NCI-H2081 (cell line): ENCODE measurements around the gene GANC.

Source experiments
- DNase-seq, 2 experiments: peaks; one replicate each; lab custom pipeline; 2025; lab: John Stamatoyannopoulos, UW

GANC gene

GRCh38 chr15:42348083-42348482, 75.1 kb downstream of the GANC start:
- no peak for DNase-seq

- DNase-seq, result no peak
Observed at GRCh38 chr15:42349186-42349585, 76.2 kb downstream of the GANC start.

- DNase-seq, result no peak
Observed at GRCh38 chr15:42352401-42352800, 79.4 kb downstream of the GANC start.

- no peak for DNase-seq
Observed at GRCh38 chr15:42353061-42353460, 80.1 kb downstream of the GANC start.

DNA sequence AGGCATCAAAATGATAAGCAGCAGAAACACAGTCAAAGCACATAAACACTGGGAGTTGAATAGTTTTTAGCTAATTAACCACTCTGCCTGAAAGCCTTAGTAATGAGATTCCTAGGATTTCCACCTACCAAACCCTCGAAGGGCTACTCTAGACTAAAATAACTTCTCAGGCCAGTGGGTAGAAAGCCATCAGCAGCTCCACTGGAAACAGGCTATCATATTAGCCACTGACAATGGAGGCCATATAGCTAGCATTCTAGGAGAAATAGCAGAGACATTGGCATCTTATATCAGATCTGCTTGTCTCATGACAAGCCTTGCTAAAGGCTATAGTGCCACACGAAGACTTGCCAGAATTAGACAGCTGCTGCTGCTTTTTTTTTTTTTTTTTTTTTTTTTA, 81.8 kb downstream of the GANC start:
- DNase-seq, result no peak

DNA sequence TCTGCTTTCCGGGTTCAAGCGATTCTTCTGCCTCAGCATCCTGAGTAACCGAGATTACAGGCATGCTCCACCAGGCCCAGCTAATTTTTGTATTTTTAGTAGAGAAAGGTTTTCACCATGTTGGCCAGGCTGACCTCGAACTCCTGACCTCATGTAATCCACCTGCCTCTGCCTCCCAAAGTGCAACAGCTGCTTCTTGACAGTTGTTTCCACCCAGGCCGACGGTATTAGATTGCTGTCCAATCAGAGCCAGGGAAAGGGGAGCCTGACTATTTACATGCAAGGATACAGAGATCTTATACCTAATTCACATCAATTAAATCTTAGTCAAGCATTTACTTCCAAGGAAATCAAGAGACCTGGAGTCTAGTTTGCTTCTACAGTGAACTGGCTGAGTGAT, 82.3 kb downstream of the GANC start:
- DNase-seq, result no peak

GRCh38 chr15:42356851-42357250, 83.8 kb downstream of the GANC start:
- no peak for DNase-seq

DNA sequence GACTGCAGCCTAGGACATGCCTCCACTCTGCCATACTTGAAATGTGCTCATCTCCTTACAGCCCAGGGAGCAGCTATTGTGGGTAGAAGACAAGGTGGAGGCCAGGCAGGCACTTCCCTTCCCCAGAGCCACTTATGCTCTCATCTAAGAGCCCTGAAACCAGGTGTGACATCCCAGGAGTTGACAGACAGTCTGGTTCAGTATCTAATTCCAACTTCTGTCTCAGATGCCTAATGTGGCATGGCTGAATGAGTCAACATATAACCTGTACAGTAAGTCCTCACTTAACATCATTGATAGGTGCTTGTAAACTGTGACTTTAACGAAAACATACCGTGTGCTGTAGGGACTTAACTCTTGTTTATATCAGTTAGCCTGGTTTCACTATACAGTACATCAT, 85.1 kb downstream of the GANC start:
- no peak for DNase-seq

GRCh38 chr15:42359249-42359648, 86.2 kb downstream of the GANC start, which contains the start of gene CAPN3:
Gene CAPN3, plus strand, starts transcription at chr15:42359501. Its CDS starts 305 bp downstream, at chr15:42359806.
- DNase-seq, result no peak

DNA sequence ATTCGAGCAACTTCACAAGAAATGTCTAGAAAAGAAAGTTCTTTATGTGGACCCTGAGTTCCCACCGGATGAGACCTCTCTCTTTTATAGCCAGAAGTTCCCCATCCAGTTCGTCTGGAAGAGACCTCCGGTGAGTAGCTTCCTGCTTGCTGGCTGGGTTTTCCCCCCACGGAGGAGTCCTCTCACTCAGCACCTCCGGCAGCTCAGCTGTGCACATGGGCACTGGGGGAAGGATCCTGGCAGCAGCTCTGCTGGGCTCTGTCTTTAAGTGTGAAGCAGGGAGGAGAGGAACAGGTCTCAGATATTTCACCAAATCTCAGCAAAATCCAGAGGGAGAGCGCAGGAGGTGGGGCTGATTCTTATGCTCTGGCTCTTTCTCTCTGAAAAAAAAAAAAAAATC, 87.0 kb downstream of the GANC start:
- no peak for DNase-seq

DNA sequence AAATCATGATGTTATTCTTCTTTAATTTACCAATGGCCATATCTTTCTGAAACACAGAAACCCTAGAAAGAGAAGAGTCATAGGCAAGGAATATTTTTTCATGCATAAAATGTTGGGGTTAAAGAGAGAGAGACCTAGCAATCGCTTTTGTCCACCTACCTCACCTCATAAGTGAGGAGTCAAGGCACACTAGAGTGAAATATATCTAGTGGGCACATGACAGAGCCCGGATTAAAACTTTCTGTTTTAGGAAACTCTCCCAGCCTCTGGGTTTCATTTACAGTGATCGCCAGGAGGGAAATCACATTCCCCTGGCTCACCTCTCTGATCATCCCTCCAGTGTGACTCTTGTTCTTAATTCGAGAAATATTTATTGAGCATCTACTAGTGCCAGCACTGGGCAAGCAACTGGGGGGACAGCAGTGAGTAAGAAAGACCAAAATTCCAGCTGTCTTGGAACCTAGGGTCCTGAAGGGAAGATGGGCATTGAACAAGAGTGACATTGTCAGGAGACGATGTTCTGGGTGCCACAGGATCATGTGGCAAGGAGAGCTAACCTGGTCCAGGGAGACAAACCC, 87.6 kb downstream of the GANC start:
- DNase-seq, result no peak

DNA sequence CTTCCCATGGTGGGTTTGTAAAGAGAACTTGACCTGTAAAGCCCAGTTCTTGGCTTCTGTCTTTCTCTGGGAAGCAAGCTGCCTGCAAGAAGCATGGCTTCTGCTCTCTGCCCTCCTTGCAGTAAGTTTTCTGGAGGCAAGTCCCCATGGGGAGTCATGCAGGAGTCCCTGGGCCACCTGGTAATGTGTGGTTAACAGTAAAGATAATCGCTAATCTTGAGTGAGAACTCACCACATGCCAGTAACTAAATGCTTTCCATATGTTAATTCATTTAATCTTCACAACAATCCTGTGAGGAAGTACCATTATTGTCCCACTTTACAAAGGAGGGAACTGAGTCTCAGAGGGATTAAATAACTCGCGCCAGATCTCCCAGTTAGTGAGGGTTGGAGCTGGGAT, 90.5 kb downstream of the GANC start:
- DNase-seq, result no peak

DNA sequence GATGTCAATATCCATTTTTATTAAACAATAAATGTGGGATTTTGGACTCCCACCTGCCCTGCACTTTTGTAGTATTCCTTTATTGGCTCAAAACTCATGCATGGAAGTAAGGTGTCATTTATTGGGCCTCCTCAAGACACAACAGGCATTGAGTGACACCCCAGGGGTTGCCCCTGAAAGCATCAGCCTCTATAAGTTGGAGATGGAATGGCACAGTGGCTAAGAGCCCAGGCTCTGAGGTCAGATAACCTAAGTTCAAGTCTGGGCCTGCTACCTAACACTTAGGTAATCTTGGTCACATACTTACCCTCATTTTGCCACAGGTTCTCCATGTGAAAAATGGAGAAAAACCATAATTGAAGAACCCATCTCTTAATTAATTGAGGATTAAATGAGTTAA, 90.9 kb downstream of the GANC start:
- no peak for DNase-seq

DNA sequence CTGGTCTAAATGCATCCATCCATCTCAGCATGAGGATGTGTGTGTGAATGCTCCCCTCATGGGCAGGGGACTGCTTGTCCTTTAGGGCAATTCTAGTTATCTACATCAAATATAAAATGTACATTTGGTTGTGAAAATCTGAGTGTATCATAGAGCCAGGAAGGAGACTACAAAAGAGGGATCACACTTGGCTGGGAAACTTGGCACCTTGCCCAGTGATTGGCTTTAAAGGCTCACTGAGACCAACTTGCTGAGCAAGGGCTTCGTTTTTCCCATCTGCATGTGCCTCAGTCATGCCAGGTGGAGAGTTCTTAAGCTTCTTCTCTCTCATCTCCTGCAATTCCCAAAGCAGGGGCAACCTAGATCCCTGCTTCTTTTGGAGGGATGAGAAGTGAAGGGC, 91.5 kb downstream of the GANC start:
- DNase-seq, result peak; percentile 11 to 54

GRCh38 chr15:42365921-42366550, 93.0 kb downstream of the GANC start:
- no peak for DNase-seq

- no peak for DNase-seq
Observed at GRCh38 chr15:42367041-42367440, 94.0 kb downstream of the GANC start.

DNA sequence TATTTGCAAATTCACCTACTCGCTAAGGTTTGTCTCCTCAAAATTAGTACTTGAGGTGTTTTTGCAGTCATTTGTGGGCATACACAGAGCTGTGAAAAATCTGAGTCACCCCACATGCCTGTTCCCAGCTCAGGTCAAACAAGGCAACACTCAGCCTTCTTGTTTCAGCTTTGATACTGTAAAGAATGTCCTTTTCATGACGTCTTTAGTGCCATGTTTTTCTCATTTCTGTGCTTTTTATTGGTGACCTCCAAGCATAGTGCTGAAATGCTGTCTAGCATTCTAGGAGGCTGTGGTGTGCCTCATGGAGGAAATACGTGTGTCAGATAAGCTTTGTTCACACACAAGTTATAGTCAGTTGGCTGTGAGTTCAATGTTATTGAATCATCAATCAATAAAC, 95.1 kb downstream of the GANC start:
- no peak for DNase-seq

DNA sequence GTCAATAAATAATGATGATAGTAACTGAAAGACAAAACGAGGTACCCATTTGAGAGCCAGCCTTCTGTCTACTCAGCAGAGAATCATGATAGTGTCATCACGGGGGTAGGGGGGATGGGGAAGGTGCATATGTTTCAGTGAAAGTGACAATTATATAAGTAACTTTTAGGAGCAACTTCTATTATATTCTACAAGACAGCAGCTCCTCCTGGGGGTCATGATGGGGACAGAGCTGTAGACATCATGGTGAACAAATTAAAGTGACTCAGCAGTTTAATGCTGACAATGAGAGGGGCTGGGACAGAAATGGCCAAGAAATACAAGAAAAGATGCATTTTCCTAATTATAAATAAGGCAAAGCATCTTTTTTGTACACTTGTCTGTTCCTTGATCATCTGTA, 98.1 kb downstream of the GANC start:
- DNase-seq, result no peak

DNA sequence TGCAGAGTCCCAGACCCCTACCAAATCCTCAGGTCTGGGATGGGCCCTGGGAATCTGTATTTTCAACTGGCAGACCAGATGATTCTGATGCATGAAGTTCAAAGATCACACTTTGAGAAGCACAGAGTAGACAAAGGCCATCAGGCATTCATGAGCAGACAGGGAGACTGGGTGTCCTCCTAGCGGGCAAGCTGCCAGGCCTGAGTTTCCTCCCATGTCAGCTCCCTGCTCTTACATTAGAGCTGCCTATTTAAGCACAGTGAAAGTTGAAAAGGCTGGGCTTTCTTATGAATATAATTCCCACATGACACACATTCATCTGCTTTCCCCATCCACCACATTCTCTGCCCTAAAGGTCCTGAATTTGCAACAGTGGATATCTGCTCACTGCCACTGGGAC, 100.3 kb downstream of the GANC start:
- no peak for DNase-seq

- DNase-seq, result no peak
Observed at GRCh38 chr15:42373936-42374335, 100.9 kb downstream of the GANC start.

DNA sequence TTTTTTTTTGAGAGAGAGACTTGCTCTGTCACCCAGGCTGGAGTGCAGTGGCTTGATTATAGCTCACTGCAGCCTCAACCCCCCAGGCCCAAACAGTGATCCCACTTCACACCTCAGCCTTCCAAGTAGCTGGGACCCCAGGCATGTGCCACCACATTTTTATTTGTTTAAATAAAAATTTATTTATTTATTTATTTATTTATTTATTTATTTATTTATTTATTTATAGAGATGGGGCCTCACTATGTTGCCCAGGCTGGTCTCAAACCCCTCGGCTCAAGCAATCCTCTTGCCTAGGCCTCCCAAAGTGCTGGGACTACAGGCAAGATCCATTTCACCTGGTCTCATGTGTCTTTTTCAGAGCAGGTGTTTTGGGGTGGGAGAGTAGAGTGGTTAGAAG, 101.8 kb downstream of the GANC start:
- DNase-seq, result no peak

DNA sequence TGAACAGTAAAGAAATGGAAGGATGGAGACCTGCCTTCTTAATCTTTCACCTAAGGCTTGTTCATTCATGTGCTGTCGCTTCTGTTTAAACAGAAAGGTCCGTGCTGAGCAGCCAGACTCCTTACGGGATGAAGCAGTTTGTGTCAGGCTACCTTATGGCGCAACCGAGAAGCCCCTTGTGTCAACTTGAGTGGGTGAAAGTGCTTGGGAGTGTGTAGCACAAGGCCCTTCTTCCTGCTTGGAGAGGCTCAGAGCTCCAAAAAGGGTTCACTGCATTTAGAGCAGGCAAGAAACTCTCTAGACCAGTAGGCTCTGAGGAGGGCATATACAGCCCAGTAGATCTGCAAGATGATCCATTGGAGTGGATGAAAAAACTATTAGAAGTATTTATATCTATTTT, 102.3 kb downstream of the GANC start:
- no peak for DNase-seq

DNA sequence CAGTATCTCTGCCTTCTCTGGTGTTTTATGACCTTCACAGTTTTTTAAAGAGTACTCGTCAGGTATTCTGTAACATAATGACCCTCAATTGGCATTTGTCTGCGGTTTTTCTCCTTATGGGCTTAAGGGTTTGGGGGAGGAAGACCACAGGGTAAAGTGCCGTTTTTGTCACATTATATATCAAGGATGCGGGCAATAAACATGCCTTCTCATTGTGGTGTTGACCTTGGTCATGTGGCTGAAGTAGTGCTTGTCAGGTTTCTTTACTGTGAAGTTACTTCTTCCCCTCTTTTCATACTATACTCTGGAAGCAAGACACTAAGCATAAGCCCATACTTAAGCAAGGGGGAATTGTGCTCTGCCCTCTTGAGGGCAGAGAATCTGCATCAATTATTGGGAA, 102.9 kb downstream of the GANC start:
- DNase-seq, result no peak

DNA sequence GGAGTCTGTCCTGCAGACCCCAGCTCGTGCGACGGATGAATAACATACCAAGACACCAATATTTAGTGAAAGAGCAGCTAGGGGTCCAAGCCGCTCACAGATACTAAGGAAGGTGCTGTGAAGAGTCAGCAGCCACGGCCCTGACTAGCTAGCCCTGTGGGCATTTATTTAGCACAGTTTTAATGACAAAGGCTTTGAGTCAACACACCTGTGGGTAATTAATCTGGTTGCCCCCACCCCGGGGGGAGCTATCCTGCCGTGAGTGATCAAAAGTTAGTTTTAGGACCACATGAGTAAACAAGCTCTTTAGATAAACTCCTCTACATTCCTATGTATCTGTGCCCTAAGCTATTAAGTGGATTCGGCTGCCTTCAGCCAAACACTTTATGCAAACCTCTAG, 105.0 kb downstream of the GANC start:
- DNase-seq, result no peak
